Fibroblast of the conjunctiva (primary cell): ENCODE results near the gene TNIK.

ENCODE experiments used
- DNase-seq: peaks from one replicate; pipeline ENCODE4 v3.0.0-alpha.2; 2010; ENCODE audit warnings: low read depth

TNIK gene

DNA sequence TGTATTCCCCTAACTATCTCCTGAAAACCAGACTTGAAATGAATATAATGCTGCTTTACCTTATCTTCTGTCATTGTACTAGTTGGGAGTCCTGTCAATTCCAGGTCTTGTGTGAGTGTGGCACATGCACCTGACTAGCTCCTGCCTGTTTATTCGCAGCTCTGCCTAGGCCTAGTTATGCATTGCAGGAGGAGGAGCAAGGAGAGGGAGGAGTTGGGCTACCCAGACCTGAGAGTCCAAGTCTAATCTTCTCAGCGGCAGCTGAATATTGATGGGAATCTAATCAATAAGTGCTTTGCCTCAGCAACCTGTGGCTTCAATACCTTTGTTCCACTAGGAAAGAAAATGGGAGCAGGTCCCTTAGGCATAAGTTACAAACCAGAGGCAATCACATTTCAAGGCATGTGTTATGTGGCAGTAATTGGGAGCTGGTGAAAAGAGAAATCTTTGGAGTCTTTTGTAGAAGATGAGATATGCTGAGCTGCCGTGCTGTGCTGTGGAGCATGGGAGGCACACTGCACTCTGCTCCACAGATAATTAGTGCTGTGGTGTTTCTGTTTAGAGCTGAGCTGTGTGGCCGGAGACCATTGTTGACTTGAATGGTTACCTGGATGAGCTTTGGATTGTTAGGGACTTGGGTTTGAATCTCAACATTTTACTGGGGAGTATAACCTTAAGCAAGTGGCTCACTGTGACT, 433.5 kb downstream of the TNIK start, which contains the start of gene SLC2A2:
TSS of gene SLC2A2 (minus strand) at position 124 of the 697 bp plus-strand sequence. CDS start at position 74, 50 bp downstream.
- DNase-seq, result no peak

DNA sequence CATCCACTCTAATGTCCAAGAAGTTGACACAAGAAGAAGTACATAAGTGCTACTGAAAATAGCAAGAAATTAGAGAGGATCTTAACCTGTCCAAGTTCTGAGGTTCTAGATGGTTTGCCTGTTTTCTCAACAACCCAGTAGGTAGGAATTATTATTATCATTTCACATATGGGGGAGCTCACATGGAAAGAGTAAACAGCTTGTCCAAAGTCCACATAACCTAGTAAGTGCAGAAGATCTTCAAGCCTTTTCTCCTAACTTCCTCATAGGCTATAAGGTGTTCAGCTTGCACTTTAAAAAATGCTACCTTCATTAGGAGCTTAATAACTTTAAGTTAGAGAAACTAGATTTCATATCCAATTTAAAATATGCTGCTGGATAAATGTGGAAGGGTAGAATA, 436.6 kb downstream of the TNIK start:
- no peak for DNase-seq

DNA sequence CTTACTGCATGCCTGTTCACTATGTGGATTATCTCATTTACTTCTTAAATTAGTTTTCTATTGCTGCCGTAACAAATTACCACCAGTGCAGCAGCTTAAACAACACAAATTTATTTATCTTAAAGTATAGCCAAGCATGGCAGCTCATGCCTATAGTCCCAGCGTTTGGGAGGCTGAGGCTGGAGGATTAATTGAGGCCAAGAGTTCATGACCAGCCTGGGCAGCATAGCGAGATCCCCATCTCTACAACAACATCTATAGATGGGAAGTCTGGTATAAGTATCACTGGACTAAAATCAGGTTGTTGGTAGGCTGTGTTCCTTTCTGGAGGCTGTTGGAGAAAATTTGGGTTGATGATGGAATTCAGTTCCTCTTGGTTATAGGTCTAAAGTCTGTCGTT, 438.8 kb downstream of the TNIK start:
- DNase-seq, result no peak

DNA sequence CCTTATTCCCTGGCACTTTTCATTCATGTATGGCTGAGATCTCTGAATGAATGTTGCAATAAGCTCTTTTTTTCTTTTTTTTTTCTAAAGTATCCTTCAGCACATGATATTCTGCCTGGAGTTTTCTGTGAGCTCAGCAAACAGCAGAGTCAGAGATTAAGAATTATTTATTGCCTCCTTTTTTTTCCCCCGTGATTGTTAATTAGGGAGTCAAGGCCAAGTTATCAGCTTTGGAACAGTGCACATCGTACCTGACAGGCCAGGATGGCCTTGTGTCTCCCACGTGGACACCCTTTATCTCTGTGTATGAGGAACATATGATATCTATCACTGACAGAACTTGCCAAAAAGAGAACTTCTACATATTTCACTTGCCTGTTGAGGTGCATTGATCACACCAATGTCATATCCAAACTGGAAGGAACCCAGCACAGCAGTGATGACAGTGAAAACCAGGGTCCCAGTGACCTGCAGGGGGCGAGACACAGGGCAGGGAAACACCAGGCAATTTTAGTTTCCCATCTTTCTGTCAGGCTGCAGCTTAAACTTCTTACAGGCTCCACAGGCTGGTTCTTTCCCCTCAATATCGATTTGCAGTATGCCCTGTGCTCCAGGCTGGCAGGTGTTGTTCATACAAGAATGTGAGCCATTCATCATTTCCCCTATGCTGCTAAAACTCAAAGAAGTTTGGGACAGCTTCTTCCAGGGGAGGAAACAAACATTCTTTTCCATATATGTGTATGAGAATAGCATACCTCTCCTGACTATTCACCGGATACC, 441.9 kb downstream of the TNIK start:
- no peak for DNase-seq

DNA sequence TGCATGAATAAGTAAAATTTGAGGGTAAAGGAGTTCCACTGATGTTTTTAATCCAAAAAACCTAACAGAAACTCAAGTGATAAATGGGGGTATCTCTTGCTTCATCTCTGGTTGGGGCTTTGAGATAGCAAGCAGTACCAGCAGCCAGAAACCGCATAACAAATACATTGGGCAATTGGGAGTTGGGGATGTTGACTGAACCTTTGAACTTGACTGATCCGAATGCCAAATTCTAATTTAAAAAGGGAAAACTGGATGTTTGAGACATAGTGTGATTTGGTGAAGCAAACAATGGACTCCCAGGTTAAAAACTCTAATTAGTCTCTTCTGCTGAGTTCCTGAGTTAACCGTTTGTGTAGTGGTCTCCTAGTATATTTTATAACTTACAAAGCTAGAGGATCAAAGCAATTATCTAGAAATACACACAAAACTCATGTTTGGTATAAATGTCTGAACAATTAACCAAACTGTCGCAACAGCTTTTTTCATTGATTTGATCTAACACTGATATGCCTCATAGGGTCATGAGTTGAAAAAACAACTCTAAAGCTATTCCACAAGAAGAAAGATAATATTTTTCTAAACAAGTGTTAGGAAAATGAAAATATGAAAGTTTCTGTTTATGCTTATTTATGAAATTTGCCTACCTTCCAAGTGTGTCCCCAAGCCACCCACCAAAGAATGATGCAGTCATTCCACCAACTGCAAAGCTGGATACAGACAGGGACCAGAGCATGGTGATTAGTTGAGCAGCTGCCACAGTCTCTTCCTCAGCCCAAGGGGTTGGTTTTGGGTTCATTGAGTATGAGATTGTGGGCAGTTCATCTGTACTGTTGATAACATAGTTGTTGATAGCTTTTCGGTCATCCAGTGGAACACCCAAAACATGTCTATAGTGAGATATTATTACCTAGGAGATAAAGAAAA, 446.1 kb downstream of the TNIK start:
- no peak for DNase-seq

DNA sequence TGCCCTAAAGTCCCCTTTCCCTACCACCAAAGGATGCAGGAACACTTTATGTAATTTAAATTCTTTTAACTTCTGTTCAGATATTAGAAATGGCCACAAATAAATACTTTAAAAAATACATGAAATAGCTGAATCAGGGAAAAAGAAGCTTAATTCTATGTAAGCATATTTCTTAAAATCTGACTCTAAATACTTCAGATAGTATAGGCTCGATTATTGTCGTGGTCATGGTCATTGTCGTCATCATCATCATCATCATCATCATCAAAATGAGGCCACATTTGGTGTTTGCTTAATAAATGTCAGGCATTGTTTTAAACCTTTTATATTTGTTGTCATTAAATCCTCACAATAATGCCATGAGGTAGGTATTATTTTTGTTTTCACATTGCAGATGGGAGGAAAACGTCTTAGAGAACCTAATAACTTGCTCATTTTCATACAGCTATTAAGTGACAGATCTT, 448.3 kb downstream of the TNIK start:
- no peak for DNase-seq
